Cardiac muscle cell (in vitro differentiated cells and primary cell): ENCODE data around the gene PIGQ. TPM values are rescaled to one million over a fixed set of nuclear protein-coding genes. Genes with fewer than 3 reads are reported as not detected.

ENCODE experiments used
- DNase-seq, 2 donors: peaks; one replicate each; pipeline versions ENCODE4 v3.0.0 to v3.0.0-alpha.2; 2010 to 2017; ENCODE audit warnings: low read depth in 1 of 2, low spot score in 1 of 2
- H3K27ac ChIP-seq: fragments of 200-600 bp; sonication (generic); 2 replicates; pipeline ENCODE4 v1.5.1; 2016
- H3K27me3 ChIP-seq: fragments of 200-600 bp; sonication (generic); 2 replicates; pipeline ENCODE4 v1.6.0; 2016; ENCODE audit warnings: control low read depth
- H3K36me3 ChIP-seq: fragments of 200-600 bp; sonication (generic); 2 replicates; pipeline ENCODE4 v1.5.1; 2016; ENCODE audit warnings: control low read depth
- H3K4me1 ChIP-seq: fragments of 200-600 bp; sonication (generic); 2 replicates; pipeline ENCODE4 v1.8.1; 2017; ENCODE audit warnings: low read depth, mild to moderate bottlenecking, mixed run types
- H3K4me3 ChIP-seq: fragments of 200-600 bp; sonication (generic); 2 replicates; pipeline ENCODE4 v1.5.1; 2016; ENCODE audit warnings: mild to moderate bottlenecking
- H3K9me3 ChIP-seq: fragments of 200-600 bp; sonication (generic); 2 replicates; pipeline ENCODE4 v1.5.1; 2017; ENCODE audit warnings: low read depth, mild to moderate bottlenecking, control low read depth
- polyA plus RNA-seq: library from polyadenylated mRNA; unstranded; fragments of >200 nt; fragmentation: Nextera tagmentation; extraction: Ambion mirVana; gene quantifications from 2 replicates; pipeline ENCODE4 v1.2.1, GENCODE V29; 2016
- total RNA-seq: library from RNA; depleted of rRNA; stranded (reverse); fragments of >200 nt; gene quantifications from 2 replicates; pipeline ENCODE4 v1.2.3, GENCODE V29; 2016
- TF ChIP-seq, protein P1 (sequence below): IDR thresholded peaks from 2 replicates; pipeline ENCODE4 v1.5.1; 2012; ENCODE audit warnings: low read depth, mild to moderate bottlenecking, low read length

The PIGQ gene
- total and polyA plus RNA-seq, 2 experiments from 2014 or later = 110 to 124 TPM

DNA sequence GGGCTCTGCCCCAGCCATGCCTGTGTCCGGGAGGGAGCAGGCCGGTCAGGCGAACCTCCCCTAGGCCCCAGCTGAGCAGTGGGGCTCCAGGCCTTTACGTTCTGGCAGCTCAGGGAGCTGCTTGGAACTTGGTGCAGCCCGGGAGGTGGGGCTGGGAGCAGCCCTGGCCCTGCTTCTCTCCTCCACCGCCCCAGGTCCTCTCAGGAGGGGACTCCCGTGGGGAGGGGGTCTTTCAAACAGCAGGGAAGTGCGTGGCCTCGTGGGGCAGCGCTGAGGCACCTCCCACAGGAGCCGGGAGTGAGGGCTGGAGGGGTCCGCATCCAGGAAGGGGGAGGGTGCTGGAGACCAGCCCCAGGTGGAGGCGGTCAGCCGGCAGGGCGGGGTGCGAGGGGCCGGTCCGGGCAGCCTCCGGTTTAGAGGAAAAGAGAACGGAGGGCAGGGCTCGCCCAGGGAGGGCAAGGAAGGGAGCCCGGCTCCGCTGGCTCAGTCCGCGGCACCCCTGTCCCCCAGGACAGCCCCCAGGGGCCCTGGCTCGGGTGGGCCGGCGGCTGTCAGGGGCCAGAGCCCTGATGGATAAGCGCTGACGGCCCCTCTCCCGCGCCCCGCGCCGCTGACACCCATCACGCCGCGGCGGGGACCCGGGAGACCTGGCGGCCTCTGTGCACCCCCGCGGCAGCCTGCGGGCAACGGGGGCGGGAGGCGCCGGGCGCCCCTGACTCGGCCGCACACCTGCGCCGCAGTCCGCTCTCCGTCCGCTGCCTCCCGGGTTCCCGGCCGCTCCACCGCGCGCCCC is 10.2 kb upstream of the PIGQ start:
- H3K27me3 ChIP-seq = peaks cover 42% of the 10 kb centered on the region
- TF ChIP-seq, protein P1, sequence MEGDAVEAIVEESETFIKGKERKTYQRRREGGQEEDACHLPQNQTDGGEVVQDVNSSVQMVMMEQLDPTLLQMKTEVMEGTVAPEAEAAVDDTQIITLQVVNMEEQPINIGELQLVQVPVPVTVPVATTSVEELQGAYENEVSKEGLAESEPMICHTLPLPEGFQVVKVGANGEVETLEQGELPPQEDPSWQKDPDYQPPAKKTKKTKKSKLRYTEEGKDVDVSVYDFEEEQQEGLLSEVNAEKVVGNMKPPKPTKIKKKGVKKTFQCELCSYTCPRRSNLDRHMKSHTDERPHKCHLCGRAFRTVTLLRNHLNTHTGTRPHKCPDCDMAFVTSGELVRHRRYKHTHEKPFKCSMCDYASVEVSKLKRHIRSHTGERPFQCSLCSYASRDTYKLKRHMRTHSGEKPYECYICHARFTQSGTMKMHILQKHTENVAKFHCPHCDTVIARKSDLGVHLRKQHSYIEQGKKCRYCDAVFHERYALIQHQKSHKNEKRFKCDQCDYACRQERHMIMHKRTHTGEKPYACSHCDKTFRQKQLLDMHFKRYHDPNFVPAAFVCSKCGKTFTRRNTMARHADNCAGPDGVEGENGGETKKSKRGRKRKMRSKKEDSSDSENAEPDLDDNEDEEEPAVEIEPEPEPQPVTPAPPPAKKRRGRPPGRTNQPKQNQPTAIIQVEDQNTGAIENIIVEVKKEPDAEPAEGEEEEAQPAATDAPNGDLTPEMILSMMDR = no peak
- H3K4me3 ChIP-seq = peak overlapping the region; percentile 17

DNA sequence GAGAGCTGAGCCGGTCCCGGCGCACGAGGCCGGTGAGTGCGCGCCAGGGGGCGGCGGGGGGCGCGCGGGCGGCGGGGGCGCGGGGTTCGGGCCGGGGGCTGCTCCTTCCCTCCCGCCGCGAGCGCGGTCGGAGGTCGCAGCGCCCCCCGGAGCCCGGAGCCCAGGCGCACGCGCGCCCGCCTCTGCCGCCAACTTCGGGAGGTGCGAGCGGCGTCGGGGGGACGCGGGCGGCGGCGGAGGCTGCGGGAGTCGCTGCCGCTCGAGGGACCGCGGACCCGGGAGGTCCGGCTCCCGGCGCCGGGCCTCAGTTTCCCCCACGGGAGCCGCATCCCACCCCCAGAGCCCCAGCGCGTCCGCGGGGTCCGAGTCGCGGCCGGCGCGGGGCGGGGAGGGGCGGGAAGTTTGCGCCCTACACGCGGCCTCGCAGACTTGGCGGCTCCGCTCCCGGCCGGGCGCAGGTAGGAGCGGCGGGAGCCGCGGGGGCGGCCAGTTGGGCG is 9.5 kb upstream of the PIGQ start, which contains the start of gene PRR35:
TSS of gene PRR35 (plus strand) at position 191 of the 497 bp plus-strand sequence. CDS start 2,901 bp downstream, outside the sequence.
- peaks cover 42% of the 10 kb centered on the region for H3K27me3 ChIP-seq
- H3K36me3 ChIP-seq = no peaks in the 10 kb centered on the region
- TF ChIP-seq, protein P1 = no peak
- H3K4me1 ChIP-seq = peaks cover 9% of the 10 kb centered on the region
- peak within 1 kb of the TSS; percentile 17 for H3K4me3 ChIP-seq
- H3K9me3 ChIP-seq = no peaks in the 10 kb centered on the region
- DNase-seq = peak in 1 of 2 donors; percentile 24
- no peak within 1 kb of the TSS for H3K27ac ChIP-seq

More for the DNA sequence above, 10.2 kb upstream of the PIGQ start:
- Histone ChIP-seq H3K36me3 (no peaks in the 10 kb centered on the region), H3K9me3 (no peaks in the 10 kb centered on the region), H3K27ac (no peak overlapping the region), H3K4me1 (peaks cover 2% of the 10 kb centered on the region)
- DNase-seq = peak in 1 of 2 donors; percentile 31

DNA sequence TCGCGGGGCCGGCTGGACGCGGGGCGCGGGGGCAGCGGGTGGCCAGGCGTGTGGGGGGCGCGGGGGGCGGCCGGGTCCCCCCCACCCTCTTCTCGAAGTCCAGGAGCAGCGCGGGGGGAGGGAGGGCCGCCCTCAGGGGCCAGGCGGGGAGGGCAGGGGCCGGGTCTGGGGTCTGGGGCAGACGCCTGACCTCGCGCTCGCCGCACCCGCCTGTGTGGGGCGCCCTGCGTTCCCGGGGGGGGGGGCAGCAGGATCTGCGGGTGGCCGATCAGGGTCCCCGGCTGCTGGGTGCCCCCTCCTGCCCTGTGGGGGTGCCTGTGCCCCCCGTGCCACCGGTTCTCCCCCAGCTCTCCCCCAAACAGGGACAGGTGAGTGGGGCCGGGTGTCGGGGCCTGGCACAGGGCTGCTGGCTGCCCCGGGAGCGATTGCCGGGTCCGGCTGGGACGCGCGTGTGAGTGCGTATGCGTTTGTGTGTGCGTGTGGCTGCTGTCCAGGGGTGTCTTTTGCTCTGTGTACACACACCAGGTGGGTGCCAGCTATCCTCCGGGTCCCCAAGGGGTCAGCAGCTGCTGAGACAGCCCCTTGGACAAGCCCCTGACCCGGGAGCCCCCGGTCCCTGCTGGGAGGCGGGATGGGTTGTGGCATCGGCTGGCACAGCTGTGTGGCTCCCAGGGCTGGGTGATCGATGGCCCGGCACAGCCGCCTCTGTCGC is 8.9 kb upstream of the PIGQ start:
- H3K27ac ChIP-seq = no peak overlapping the region
- H3K9me3 ChIP-seq = no peaks in the 10 kb centered on the region
- H3K36me3 ChIP-seq = no peaks in the 10 kb centered on the region
- no peak for DNase-seq
- no peak overlapping the region for H3K4me3 ChIP-seq
- H3K4me1 ChIP-seq = peaks cover 15% of the 10 kb centered on the region
- peaks cover 42% of the 10 kb centered on the region for H3K27me3 ChIP-seq
- TF ChIP-seq, protein P1 = no peak

DNA sequence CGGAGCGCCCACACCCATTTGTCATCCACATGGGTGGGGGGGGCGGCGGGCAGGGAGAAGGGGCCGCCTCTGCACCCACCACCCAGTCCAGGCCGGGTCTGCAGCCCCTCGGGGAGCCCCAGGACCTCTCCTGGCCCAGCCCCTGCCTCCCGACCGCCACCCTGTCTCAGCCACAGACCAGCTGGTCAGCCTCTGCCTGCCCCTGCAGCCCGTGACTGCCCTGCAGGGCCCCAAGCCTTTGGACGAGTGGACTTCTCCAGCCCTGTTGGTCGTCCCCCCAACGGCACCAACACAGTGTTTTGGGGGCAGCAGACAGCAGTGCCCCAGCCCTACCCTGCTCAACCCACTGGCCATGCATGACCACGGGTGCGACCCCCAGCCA is 8.4 kb upstream of the PIGQ start:
- H3K9me3 ChIP-seq = no peaks in the 10 kb centered on the region
- H3K27ac ChIP-seq = no peak overlapping the region
- no peak overlapping the region for H3K4me3 ChIP-seq
- no peak for DNase-seq
- H3K36me3 ChIP-seq = no peaks in the 10 kb centered on the region
- peaks cover 42% of the 10 kb centered on the region for H3K27me3 ChIP-seq
- H3K4me1 ChIP-seq = peaks cover 20% of the 10 kb centered on the region
- TF ChIP-seq, protein P1 = no peak

DNA sequence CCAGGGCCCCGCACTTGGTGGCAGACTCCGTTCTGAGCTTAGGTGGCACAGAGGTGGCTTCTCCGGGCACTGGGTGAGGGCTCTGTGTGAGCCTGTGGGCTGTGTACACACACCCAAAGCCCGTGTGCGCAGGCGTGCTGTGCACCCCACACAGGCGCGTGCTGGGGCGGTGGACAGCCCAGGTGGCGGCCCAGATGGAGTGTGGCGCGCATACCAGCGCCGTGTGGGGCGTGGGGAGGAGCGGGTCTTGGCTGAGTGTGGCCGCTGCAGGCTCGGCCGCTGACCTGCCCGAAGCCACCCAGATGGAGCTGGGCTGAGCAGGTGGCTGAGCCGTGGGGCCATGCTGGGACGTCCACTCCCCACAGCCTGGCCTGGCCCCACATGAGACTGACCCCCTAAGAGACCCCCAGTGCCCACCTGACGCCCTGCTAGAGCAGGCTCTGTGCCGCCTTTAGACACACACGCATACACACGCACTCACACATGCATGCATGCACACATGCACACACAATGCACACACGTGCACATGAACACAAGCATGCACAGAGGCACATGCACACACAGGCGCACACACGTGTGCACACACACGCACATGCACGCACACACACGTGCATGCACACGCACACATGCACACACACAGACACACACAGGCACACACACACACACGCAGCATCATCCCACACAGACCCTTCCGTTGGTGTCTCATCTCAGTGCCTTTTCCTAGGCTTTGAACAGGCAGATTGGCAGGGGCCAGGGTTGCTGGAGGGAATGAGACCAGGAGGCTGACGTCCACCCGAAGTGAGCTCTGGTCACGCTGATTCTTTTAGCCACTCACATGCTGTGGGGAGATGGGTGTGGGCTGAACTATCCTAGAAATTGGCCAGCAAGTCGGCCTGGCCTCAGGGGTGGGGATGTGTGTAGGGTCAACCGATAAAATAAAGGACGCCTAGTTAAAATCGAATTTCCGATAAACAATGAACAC is 7.5 kb upstream of the PIGQ start:
- no peak overlapping the region for H3K27ac ChIP-seq
- peaks cover 42% of the 10 kb centered on the region for H3K27me3 ChIP-seq
- no peak overlapping the region for H3K4me3 ChIP-seq
- TF ChIP-seq, protein P1 = no peak
- no peaks in the 10 kb centered on the region for H3K9me3 ChIP-seq
- no peak for DNase-seq
- H3K36me3 ChIP-seq = no peaks in the 10 kb centered on the region
- peaks cover 28% of the 10 kb centered on the region for H3K4me1 ChIP-seq
